Measurements from ENCODE around the gene PARVG. TPM values are rescaled to one million over a fixed set of nuclear protein-coding genes. Genes with fewer than 3 reads are reported as not detected.

Gene PARVG
- total RNA-seq, 4 donors from 2014 or later, result 7.1 to 16.2 (median 11.2) TPM

DNA sequence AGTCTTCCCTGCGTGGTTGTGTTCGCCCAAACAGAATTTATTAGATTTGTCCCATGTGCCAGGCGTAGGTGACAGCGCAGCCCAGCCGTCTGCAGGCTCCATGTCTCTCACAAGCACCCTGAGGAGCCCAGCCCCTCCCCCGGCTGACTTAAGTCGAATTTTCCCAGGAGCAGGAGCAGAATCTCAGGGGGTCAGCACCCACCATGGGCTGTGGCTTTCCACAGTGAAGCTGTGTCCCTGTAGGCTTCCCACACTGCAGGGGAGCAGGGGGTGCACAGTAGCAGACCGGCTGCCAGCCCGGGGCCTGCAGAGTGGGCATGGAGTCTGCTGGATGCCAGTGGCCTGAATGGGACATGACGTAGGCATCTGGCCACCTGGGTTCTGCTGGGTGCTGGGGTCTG is 16.0 kb downstream of the PARVG start:
- H3K27me3 ChIP-seq, result peaks cover 0 to 65% (median 0%) of the 10 kb centered on the region in 4 donors
- intact Hi-C loops (cut with DNase I), result no loop called here
- DNase-seq (ENCODE audit: extremely low spot score), result no peak
- H3K36me3 ChIP-seq, result no peaks in the 10 kb centered on the region
- H3K27ac ChIP-seq (replicated peaks in 1 of 4), result no peak overlapping the region
- TF ChIP-seq POLR2AphosphoS5 (IDR thresholded peaks at IDR 0.05) (no peak), EP300 (IDR thresholded peaks at IDR 0.05) (no peak), POLR2A (IDR thresholded peaks at IDR 0.05; ENCODE audit: low read depth) (no peak)
- TF ChIP-seq, protein P1, sequence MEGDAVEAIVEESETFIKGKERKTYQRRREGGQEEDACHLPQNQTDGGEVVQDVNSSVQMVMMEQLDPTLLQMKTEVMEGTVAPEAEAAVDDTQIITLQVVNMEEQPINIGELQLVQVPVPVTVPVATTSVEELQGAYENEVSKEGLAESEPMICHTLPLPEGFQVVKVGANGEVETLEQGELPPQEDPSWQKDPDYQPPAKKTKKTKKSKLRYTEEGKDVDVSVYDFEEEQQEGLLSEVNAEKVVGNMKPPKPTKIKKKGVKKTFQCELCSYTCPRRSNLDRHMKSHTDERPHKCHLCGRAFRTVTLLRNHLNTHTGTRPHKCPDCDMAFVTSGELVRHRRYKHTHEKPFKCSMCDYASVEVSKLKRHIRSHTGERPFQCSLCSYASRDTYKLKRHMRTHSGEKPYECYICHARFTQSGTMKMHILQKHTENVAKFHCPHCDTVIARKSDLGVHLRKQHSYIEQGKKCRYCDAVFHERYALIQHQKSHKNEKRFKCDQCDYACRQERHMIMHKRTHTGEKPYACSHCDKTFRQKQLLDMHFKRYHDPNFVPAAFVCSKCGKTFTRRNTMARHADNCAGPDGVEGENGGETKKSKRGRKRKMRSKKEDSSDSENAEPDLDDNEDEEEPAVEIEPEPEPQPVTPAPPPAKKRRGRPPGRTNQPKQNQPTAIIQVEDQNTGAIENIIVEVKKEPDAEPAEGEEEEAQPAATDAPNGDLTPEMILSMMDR (IDR thresholded peaks at IDR 0.05), result no peak
- H3K4me3 ChIP-seq, result no peak overlapping the region
- no peaks in the 10 kb centered on the region for H3K9me3 ChIP-seq
- H3K4me1 ChIP-seq, result peaks cover 0 to 17% (median 13%) of the 10 kb centered on the region in 4 donors
- 69% methylated on average over 8 of the region's 10 CpGs for WGBS

DNA sequence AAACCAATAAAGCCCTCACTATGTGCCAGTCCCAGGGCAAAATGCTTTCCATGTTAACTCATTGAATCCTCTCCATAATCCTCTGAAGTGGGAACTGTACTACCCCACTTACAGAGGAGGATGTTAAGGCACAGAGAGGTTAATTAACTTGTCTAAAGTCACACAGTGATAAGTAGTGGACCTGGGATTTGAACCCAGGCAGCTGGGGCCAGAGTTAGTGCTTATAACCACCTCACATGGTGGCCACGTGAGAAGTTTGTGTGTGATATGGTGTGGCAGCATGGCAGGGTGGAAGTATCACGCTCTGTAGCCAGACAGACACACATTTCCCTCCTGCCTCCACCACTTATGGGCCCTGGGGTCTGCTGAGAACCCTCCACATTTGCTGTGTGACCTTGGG is 16.5 kb downstream of the PARVG start:
- Histone ChIP-seq H3K36me3 (no peaks in the 10 kb centered on the region), H3K27me3 (peaks cover 0 to 59% (median 0%) of the 10 kb centered on the region in 4 donors), H3K27ac (replicated peaks in 1 of 4) (no peak overlapping the region), H3K9me3 (no peaks in the 10 kb centered on the region), H3K4me3 (no peak overlapping the region), H3K4me1 (peaks cover 0 to 17% (median 13%) of the 10 kb centered on the region in 4 donors)
- WGBS, result 83% methylated on average over 1 of the region's 2 CpGs
- intact Hi-C loops (cut with DNase I), result no loop called here
- no peak for DNase-seq (ENCODE audit: extremely low spot score)
- TF ChIP-seq EP300 (IDR thresholded peaks at IDR 0.05), result no peak
- no peak for TF ChIP-seq POLR2AphosphoS5 (IDR thresholded peaks at IDR 0.05)
- TF ChIP-seq, protein P1 (IDR thresholded peaks at IDR 0.05), result no peak
- no peak for TF ChIP-seq POLR2A (IDR thresholded peaks at IDR 0.05; ENCODE audit: low read depth)

- TF ChIP-seq, protein P1 (IDR thresholded peaks at IDR 0.05), result no peak
- TF ChIP-seq POLR2A (IDR thresholded peaks at IDR 0.05; ENCODE audit: low read depth), result no peak
- intact Hi-C loops (cut with DNase I), result no loop called here
These were observed 18.4 kb downstream of the PARVG start for GRCh38 chr22:44199164-44199563.

DNA sequence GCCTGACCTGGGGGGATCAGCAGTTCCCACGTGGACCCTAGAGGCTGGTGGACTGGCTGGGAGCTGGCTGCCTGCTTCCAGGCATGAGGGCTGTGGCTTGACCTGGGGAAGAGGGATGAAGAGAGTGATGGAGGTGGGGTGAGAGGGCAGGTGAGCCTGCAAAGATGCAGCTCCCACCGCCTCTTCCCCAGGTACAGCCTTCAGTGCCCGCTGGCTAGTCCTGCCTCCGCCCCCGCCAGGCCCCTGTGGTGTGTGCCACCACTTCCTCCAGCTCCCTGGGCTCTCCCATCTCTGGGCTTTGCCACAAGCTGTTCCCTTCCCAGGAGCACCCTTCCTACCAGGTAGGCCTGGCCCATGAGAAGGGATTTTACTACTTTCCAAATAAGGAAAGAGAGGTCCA is 19.1 kb downstream of the PARVG start:
- Histone ChIP-seq H3K4me1 (peaks cover 0 to 17% (median 13%) of the 10 kb centered on the region in 4 donors), H3K4me3 (no peak overlapping the region), H3K27me3 (peaks cover 0 to 53% (median 0%) of the 10 kb centered on the region in 4 donors), H3K36me3 (no peaks in the 10 kb centered on the region), H3K27ac (replicated peaks in 1 of 4) (no peak overlapping the region), H3K9me3 (no peaks in the 10 kb centered on the region)
- no peak for TF ChIP-seq POLR2AphosphoS5 (IDR thresholded peaks at IDR 0.05)
- TF ChIP-seq, protein P1 (IDR thresholded peaks at IDR 0.05), result no peak
- no peak for TF ChIP-seq POLR2A (IDR thresholded peaks at IDR 0.05; ENCODE audit: low read depth)
- no peak for TF ChIP-seq EP300 (IDR thresholded peaks at IDR 0.05)
- no peak for DNase-seq (ENCODE audit: extremely low spot score)
- 95% methylated on average over 4 of the region's 5 CpGs for WGBS
- intact Hi-C loops (cut with DNase I), result no loop called here

More at GRCh38 chr22:44199164-44199563, 18.4 kb downstream of the PARVG start:
- no peaks in the 10 kb centered on the region for H3K36me3 ChIP-seq
- 92% methylated on average over 2 of the region's 2 CpGs for WGBS
- H3K4me3 ChIP-seq, result no peak overlapping the region
- H3K27ac ChIP-seq (replicated peaks in 1 of 4), result no peak overlapping the region
- DNase-seq (ENCODE audit: extremely low spot score), result no peak
- peaks cover 0 to 47% (median 0%) of the 10 kb centered on the region in 4 donors for H3K27me3 ChIP-seq
- no peaks in the 10 kb centered on the region for H3K9me3 ChIP-seq
- H3K4me1 ChIP-seq, result peaks cover 0 to 17% (median 13%) of the 10 kb centered on the region in 4 donors

DNA sequence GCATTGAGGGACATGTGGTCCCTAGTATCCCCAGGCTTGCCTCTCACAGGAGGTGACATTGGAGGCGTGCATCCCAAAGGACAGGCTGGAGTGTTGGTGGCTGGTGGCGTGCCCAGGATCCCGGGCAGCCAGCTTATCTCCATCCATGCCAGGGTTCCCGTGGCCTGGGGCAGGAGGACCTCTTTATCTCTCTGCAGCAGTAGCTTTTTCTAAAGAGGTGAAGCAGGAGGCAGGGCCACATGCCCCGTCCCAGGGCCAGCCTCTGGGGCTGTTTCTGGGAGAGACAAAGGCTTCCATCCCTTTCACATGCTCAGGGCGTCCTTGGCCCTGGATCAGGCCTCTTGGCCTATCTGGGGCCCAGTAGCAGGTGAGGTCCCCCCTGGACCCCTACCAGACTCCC is 19.7 kb downstream of the PARVG start:
- no peak for TF ChIP-seq EP300 (IDR thresholded peaks at IDR 0.05)
- TF ChIP-seq POLR2AphosphoS5 (IDR thresholded peaks at IDR 0.05), result no peak
- no peak for TF ChIP-seq POLR2A (IDR thresholded peaks at IDR 0.05; ENCODE audit: low read depth)
- TF ChIP-seq, protein P1 (IDR thresholded peaks at IDR 0.05), result no peak
- H3K27me3 ChIP-seq, result peaks cover 0 to 56% (median 0%) of the 10 kb centered on the region in 4 donors
- peaks cover 0 to 14% (median 11%) of the 10 kb centered on the region in 4 donors for H3K4me1 ChIP-seq
- DNase-seq (ENCODE audit: extremely low spot score), result no peak
- H3K4me3 ChIP-seq, result no peak overlapping the region
- intact Hi-C loops (cut with DNase I), result no loop called here
- H3K36me3 ChIP-seq, result no peaks in the 10 kb centered on the region
- no peaks in the 10 kb centered on the region for H3K9me3 ChIP-seq
- H3K27ac ChIP-seq (replicated peaks in 1 of 4), result no peak overlapping the region
- 83% methylated on average over 6 of the region's 6 CpGs for WGBS

Measured in esophagus muscularis mucosa (tissue), 4 donors.